H1 (cell line): Measurements from ENCODE around the gene PROK2. TPM values are rescaled to one million over a fixed set of nuclear protein-coding genes. Genes with fewer than 3 reads are reported as not detected.

Experiments
- CTCF ChIA-PET: fragments of 300-600 bp; sonication (Branson Sonifier 250); formaldehyde crosslinking; loops from one replicate; lab custom pipeline; 2021; ENCODE audit not compliant: partially characterized antibody; lab: Charles Lee
- POLR2A ChIA-PET: fragments of 300-600 bp; sonication (Branson Sonifier 250); formaldehyde crosslinking; loops from one replicate; lab custom pipeline; 2021; ENCODE audit warnings: inconsistent platforms; ENCODE audit not compliant: partially characterized antibody; lab: Charles Lee
- DNase-seq, 2 experiments: peaks; one replicate each; pipeline versions ENCODE4 v3.0.0 to v3.0.0-alpha.2; 2010 to 2022; ENCODE audit warnings: low spot score in 2 of 2, low read depth in 1 of 2, mixed read lengths in 1 of 2
- FAIRE-seq: peaks from 2 replicates; lab custom pipeline; 2011; peaks lifted over from hg19 to GRCh38; lab: Jason Lieb, UNC
- H2AFZ ChIP-seq: 2 replicates; pipeline ENCODE4 v1.8.1; 2012; ENCODE audit warnings: low read length, inconsistent platforms
- H2AK5ac ChIP-seq: 2 replicates; pipeline ENCODE4 v1.6.1; 2013; ENCODE audit warnings: low read depth, low read length
- H2BK120ac ChIP-seq: replicated peaks from 2 replicates; pipeline ENCODE3; 2013; ENCODE audit warnings: low read depth, low read length, inconsistent platforms
- H2BK12ac ChIP-seq: 2 replicates; pipeline ENCODE4 v1.6.1; 2013; ENCODE audit warnings: low read depth, low read length
- H2BK15ac ChIP-seq: 2 replicates; pipeline ENCODE4 v1.6.1; 2013; ENCODE audit warnings: low read length
- H2BK20ac ChIP-seq: 2 replicates; pipeline ENCODE4 v1.6.1; 2013; ENCODE audit warnings: low read length
- H2BK5ac ChIP-seq: 2 replicates; pipeline ENCODE4 v1.6.1; 2013; ENCODE audit warnings: low read depth, low read length
- H3K14ac ChIP-seq: 2 replicates; pipeline ENCODE4 v1.6.1; 2013; ENCODE audit warnings: inconsistent platforms; ENCODE audit not compliant: insufficient read length
- H3K18ac ChIP-seq: 2 replicates; pipeline ENCODE4 v1.6.1; 2013; ENCODE audit warnings: low read length; ENCODE audit errors: extremely low read depth
- H3K23ac ChIP-seq: 2 replicates; pipeline ENCODE4 v1.6.1; 2013; ENCODE audit warnings: inconsistent platforms; ENCODE audit not compliant: insufficient read length
- H3K23me2 ChIP-seq: 2 replicates; pipeline ENCODE4 v1.6.1; 2013; ENCODE audit warnings: low read depth, low read length
- H3K27ac ChIP-seq: 2 replicates; pipeline ENCODE4 v1.6.1; 2011; ENCODE audit warnings: low read depth, low read length, inconsistent platforms
- H3K27me3 ChIP-seq, 4 experiments: replicated peaks in 1 of 4; 1 replicate in 1 of 4; 2 replicates in 3 of 4; pipeline versions ENCODE4 v1.6.1 to v1.8.1; 2011 to 2013; ENCODE audit warnings: low read length in 3 of 4, mild to moderate bottlenecking in 3 of 4, inconsistent platforms in 2 of 4, mixed read lengths in 2 of 4, moderate library complexity in 1 of 4; ENCODE audit not compliant: control insufficient read depth in 3 of 4, insufficient read depth in 3 of 4; ENCODE audit errors: extremely low read depth in 1 of 4
- H3K36me3 ChIP-seq, 4 experiments: 2 replicates each; pipeline versions ENCODE4 v1.6.1 to v1.8.1; 2011 to 2013; ENCODE audit warnings: mild to moderate bottlenecking in 4 of 4, low read length in 3 of 4, moderate library complexity in 2 of 4, control low read depth in 1 of 4, inconsistent platforms in 1 of 4; ENCODE audit not compliant: insufficient read depth in 4 of 4, control insufficient read depth in 2 of 4
- H3K4ac ChIP-seq: replicated peaks from 2 replicates; pipeline ENCODE3; 2013; ENCODE audit warnings: low read length, low read depth, mixed read lengths, inconsistent platforms; ENCODE audit not compliant: insufficient read length
- H3K4me1 ChIP-seq, 4 experiments: replicated peaks in 1 of 4; 1 replicate in 1 of 4; 2 replicates in 3 of 4; pipeline versions ENCODE4 v1.6.1 to v1.8.1; 2011 to 2013; ENCODE audit warnings: low read length in 3 of 4, inconsistent platforms in 2 of 4, mixed read lengths in 1 of 4; ENCODE audit not compliant: insufficient read depth in 4 of 4, control insufficient read depth in 3 of 4
- H3K4me2 ChIP-seq, 2 experiments: 2 replicates each; pipeline versions ENCODE4 v1.6.1 to v1.8.1; 2011 to 2013; ENCODE audit warnings: low read depth in 2 of 2, low read length in 2 of 2, control low read depth in 1 of 2, inconsistent platforms in 1 of 2, mild to moderate bottlenecking in 1 of 2; ENCODE audit not compliant: insufficient read depth in 1 of 2
- H3K4me3 ChIP-seq, 4 experiments: fragments of 200-600, 300-600 bp in 1 of 4; sonication (generic), shearing (Covaris generic), sonication (Bioruptor Twin) in 1 of 4; 2 replicates each; pipeline versions ENCODE4 v1.5.1 to v1.8.1; 2011 to 2016; ENCODE audit warnings: low read length in 4 of 4, low read depth in 3 of 4, control low read depth in 2 of 4, inconsistent platforms in 2 of 4, mild to moderate bottlenecking in 2 of 4, mixed read lengths in 1 of 4, moderate library complexity in 1 of 4; ENCODE audit not compliant: insufficient read depth in 2 of 4; ENCODE audit errors: extremely low read depth in 1 of 4
- H3K56ac ChIP-seq: replicated peaks from 2 replicates; pipeline ENCODE3; 2013; ENCODE audit warnings: low read depth, mild to moderate bottlenecking, mixed read lengths, low read length, inconsistent platforms; ENCODE audit not compliant: insufficient read length
- H3K79me1 ChIP-seq: 2 replicates; pipeline ENCODE4 v1.6.1; 2013; ENCODE audit warnings: low read depth, low read length, control low read depth
- H3K79me2 ChIP-seq, 2 experiments: 2 replicates each; pipeline versions ENCODE4 v1.6.1 to v1.8.1; 2012 to 2013; ENCODE audit warnings: low read length in 2 of 2, mild to moderate bottlenecking in 2 of 2, inconsistent platforms in 1 of 2; ENCODE audit not compliant: insufficient read depth in 2 of 2, control insufficient read depth in 1 of 2
- H3K9ac ChIP-seq, 4 experiments: replicated peaks in 1 of 4; 1 replicate in 1 of 4; 2 replicates in 3 of 4; pipeline versions ENCODE4 v1.6.1 to v1.8.1; 2011 to 2013; ENCODE audit warnings: low read depth in 3 of 4, low read length in 3 of 4, control low read depth in 2 of 4, mild to moderate bottlenecking in 2 of 4, moderate library complexity in 2 of 4, inconsistent platforms in 1 of 4; ENCODE audit errors: extremely low read depth in 1 of 4
- H3K9me3 ChIP-seq, 2 experiments: 2 replicates each; pipeline versions ENCODE4 v1.6.1 to v1.8.1; 2012 to 2013; ENCODE audit warnings: mild to moderate bottlenecking in 2 of 2, moderate library complexity in 2 of 2, control low read depth in 1 of 2, inconsistent platforms in 1 of 2, low read depth in 1 of 2, low read length in 1 of 2, mixed read lengths in 1 of 2; ENCODE audit not compliant: insufficient read depth in 2 of 2
- H4K20me1 ChIP-seq, 2 experiments: replicated peaks in 1 of 2; 2 replicates each; pipeline versions ENCODE3 to v1.8.1; 2011 to 2013; ENCODE audit warnings: inconsistent platforms in 2 of 2, low read length in 2 of 2, mild to moderate bottlenecking in 1 of 2; ENCODE audit not compliant: insufficient read depth in 2 of 2, control insufficient read depth in 1 of 2
- H4K5ac ChIP-seq: 2 replicates; pipeline ENCODE4 v1.6.1; 2013; ENCODE audit warnings: low read length, low read depth, mixed read lengths, inconsistent platforms; ENCODE audit not compliant: insufficient read length
- H4K8ac ChIP-seq: 2 replicates; pipeline ENCODE4 v1.8.0; 2013; ENCODE audit warnings: mild to moderate bottlenecking, moderate library complexity, low read length, inconsistent platforms; ENCODE audit not compliant: insufficient read depth; ENCODE audit errors: extremely low read depth
- H4K91ac ChIP-seq: replicated peaks from 2 replicates; pipeline ENCODE3; 2013; ENCODE audit warnings: low read length, mixed read lengths, inconsistent platforms; ENCODE audit not compliant: insufficient read length
- BCL11A ChIP-seq, 2 experiments: IDR thresholded peaks; one replicate each; pipeline ENCODE4 v1.6.1; 2011; ENCODE audit warnings: low read depth in 2 of 2, low read length in 2 of 2, mild to moderate bottlenecking in 2 of 2
- BRCA1 ChIP-seq: IDR thresholded peaks from 2 replicates; pipeline ENCODE4 v1.6.1; 2012; ENCODE audit warnings: low read depth, low read length, improper control_type of control experiment
- CBX5 ChIP-seq: fragments of 300-800, 300-1000 bp; sonication (generic); IDR thresholded peaks from 2 replicates; pipeline ENCODE4 v1.7.1; 2016; ENCODE audit warnings: antibody characterized with exemption, low read length, low read depth
- CTCF ChIP-seq, 3 experiments: IDR thresholded peaks; 1 replicate in 2 of 3; 2 replicates in 1 of 3; pipeline versions ENCODE4 v1.5.1 to v1.6.1; 2011; ENCODE audit warnings: low read length in 3 of 3, mild to moderate bottlenecking in 3 of 3, inconsistent platforms in 2 of 3, low read depth in 1 of 3, moderate library complexity in 1 of 3; ENCODE audit not compliant: insufficient read depth in 1 of 3; ENCODE audit errors: control extremely low read depth in 1 of 3
- GTF2F1 ChIP-seq: IDR thresholded peaks from 2 replicates; pipeline ENCODE4 v1.6.1; 2012; ENCODE audit warnings: low read depth, low read length, improper control_type of control experiment, borderline replicate concordance
- HDAC2 ChIP-seq, 2 experiments: fragments of 300-600 bp in 1 of 2; sonication (generic) in 1 of 2; IDR thresholded peaks; 2 replicates each; pipeline ENCODE4 v1.6.1; 2011 to 2012; ENCODE audit warnings: low read depth in 2 of 2, low read length in 2 of 2, mild to moderate bottlenecking in 2 of 2, moderate library complexity in 2 of 2, borderline replicate concordance in 1 of 2, inconsistent platforms in 1 of 2
- KDM4A ChIP-seq: IDR thresholded peaks from one replicate; pipeline ENCODE4 v1.7.1; 2012; ENCODE audit warnings: low read depth, mild to moderate bottlenecking, moderate library complexity, low read length, inconsistent platforms; ENCODE audit not compliant: severe bottlenecking
- POU5F1 ChIP-seq: IDR thresholded peaks from 2 replicates; pipeline ENCODE4 v1.6.1; 2011; ENCODE audit warnings: low read depth, mild to moderate bottlenecking, low read length, moderate library complexity
- SP2 ChIP-seq: IDR thresholded peaks from 2 replicates; pipeline ENCODE4 v1.6.1; 2012; ENCODE audit warnings: mild to moderate bottlenecking, low read length, inconsistent platforms
- WGBS, 2 experiments: shearing (Covaris generic) in 1 of 2; methylation state at CpG; one replicate each; pipeline versions ENCODE4 v1.1.6 to v1.1.7; 2013 to 2015; ENCODE audit warnings: low lambda C conversion rate in 2 of 2, mixed read lengths in 2 of 2, inconsistent platforms in 1 of 2, low coverage in 1 of 2, missing lambda C conversion rate in 1 of 2; ENCODE audit not compliant: insufficient replicate concordance in 2 of 2, insufficient coverage in 1 of 2, insufficient read length in 1 of 2; ENCODE audit errors: extremely low coverage in 1 of 2, missing lambda C conversion rate in 1 of 2; 5-methylcytosine and 5-hydroxymethylcytosine counted together
- polyA plus RNA-seq, 7 experiments: library from polyadenylated mRNA; depleted of rRNA in 3 of 7; stranded (reverse) in 5 of 7; unstranded in 2 of 7; fragments of >200 nt in 5 of 7; fragments of 200-250 nt in 2 of 7; gene quantifications; 1 replicate in 5 of 7; 2 replicates in 1 of 7; 4 replicates in 1 of 7; pipeline versions ENCODE4 v1.2.1 to v1.2.3, GENCODE V29; 2011 to 2013; ENCODE audit warnings: missing spikeins in 2 of 7, mixed read lengths in 2 of 7
- total RNA-seq: library from RNA; stranded (reverse); fragmentation: NEBNext Ultra II Directional; extraction: Animal tissue kit (Norgen Biotek cat#: 25700); gene quantifications from 2 replicates; pipeline ENCODE4 v1.2.1, GENCODE V29; 2021
- TF ChIP-seq, protein P1 (sequence below): IDR thresholded peaks from 2 replicates; pipeline ENCODE4 v1.6.1; 2012; ENCODE audit warnings: inconsistent platforms

Gene PROK2
- total and polyA plus RNA-seq, 2 of the 8 experiments (the other 6 are each of a cell fraction or from before 2014, with no cell fraction given) = 0.50 to 1.8 TPM

- Histone ChIP-seq H3K27me3 (no peaks in the 10 kb centered on the region), H3K4me3 (no peak overlapping the region), H3K4ac (no peak overlapping the region), H2BK12ac (peak overlapping the region; percentile 51; the same call in 1 of the 2 replicates), H3K4me1 (peaks cover 0 to 12% (median 9%) of the 10 kb centered on the region in 4 experiments; a peak in 3 of 7 replicates), H4K8ac (no peak overlapping the region), H2BK120ac (no peak overlapping the region), H3K4me2 (no peak overlapping the region), H3K18ac (no peak overlapping the region), H3K79me2 (no peaks in the 10 kb centered on the region), H4K91ac (no peak overlapping the region), H3K56ac (no peak overlapping the region), H2BK5ac (no peak overlapping the region), H3K9me3 (no peaks in the 10 kb centered on the region), H2BK20ac (peak overlapping the region; percentile 38; the same call in 1 of the 2 replicates), H3K36me3 (no peaks in the 10 kb centered on the region), H3K23me2 (no peaks in the 10 kb centered on the region), H2BK15ac (peak overlapping the region; percentile 7; the same call in 1 of the 2 replicates), H3K27ac (no peak overlapping the region), H3K14ac (no peak overlapping the region), H2AK5ac (peak overlapping the region; percentile 75; the same call in 1 of the 2 replicates), H3K79me1 (no peaks in the 10 kb centered on the region; the same call in 1 of the 2 replicates), H3K9ac (no peak overlapping the region), H4K20me1 (no peaks in the 10 kb centered on the region), H2AFZ (no peak overlapping the region), H4K5ac (no peak overlapping the region), H3K23ac (no peak overlapping the region)
- ChIA-PET CTCF (no interaction called here), POLR2A (no interaction called here)
- 66% methylated on average over 5 of the region's 5 CpGs; no CpG with 5 or more reads in 1 of the 2 experiments for WGBS, 2 experiments
- peak in 1 of 2 experiments; percentile 27 for DNase-seq
- FAIRE-seq = no peak
- TF ChIP-seq GTF2F1 (no peak), HDAC2 (IDR thresholded peaks at IDR 0.05; ENCODE audit: borderline replicate concordance in 1 of 2, low read depth in 2 of 2, low read length in 2 of 2) (no peak), CBX5 (no peak), CTCF (IDR thresholded peaks at IDR 0.05; ENCODE audit: control extremely low read depth in 1 of 3, insufficient read depth in 1 of 3, low read depth in 1 of 3, low read length in 3 of 3) (no peak), KDM4A (no peak), BRCA1 (no peak), POU5F1 (no peak), BCL11A (IDR thresholded peaks at IDR 0.05; ENCODE audit: low read depth in 2 of 2, low read length in 2 of 2) (no peak), SP2 (no peak)
- TF ChIP-seq, protein P1, sequence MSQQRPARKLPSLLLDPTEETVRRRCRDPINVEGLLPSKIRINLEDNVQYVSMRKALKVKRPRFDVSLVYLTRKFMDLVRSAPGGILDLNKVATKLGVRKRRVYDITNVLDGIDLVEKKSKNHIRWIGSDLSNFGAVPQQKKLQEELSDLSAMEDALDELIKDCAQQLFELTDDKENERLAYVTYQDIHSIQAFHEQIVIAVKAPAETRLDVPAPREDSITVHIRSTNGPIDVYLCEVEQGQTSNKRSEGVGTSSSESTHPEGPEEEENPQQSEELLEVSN = no peak
Observed at GRCh38 chr3:71771126-71771525, 13.8 kb downstream of the PROK2 start.
